ENCODE results near the gene SRRM1. TPM values are rescaled to one million over a fixed set of nuclear protein-coding genes. Genes with fewer than 3 reads are reported as not detected.

Gene SRRM1
- total RNA-seq, 1 experiment from 2014 or later = 228 TPM

DNA sequence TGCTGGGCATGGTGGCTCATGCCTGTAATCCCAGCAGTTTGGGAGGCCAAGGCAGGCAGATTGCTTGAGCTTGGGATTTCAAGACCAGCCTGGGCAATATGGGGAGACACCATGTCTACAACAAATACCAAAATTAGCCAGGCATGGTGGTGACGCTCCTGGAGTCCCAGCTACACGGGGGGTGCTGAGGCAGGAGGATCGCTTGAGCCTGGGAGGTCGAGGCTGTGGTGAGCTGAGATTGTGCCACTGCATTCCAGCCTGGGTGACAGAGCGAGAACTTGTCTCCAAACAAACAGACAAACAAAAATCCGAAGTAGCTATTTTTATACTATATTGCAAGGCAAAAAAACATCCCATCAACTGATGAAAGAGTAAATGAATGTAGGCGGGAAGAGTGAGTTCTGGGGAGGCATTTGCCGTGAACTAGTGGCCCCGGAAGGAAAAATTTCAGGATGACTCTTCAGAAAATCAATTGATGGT lies 46.7 kb upstream of the SRRM1 start (continued):
- TF ChIP-seq GRHL2 (CRISPR knock-in tag; IDR thresholded peaks at IDR 0.05; ENCODE audit: insufficient replicate concordance, severe bottlenecking) = no peak
- TF ChIP-seq, protein P1, sequence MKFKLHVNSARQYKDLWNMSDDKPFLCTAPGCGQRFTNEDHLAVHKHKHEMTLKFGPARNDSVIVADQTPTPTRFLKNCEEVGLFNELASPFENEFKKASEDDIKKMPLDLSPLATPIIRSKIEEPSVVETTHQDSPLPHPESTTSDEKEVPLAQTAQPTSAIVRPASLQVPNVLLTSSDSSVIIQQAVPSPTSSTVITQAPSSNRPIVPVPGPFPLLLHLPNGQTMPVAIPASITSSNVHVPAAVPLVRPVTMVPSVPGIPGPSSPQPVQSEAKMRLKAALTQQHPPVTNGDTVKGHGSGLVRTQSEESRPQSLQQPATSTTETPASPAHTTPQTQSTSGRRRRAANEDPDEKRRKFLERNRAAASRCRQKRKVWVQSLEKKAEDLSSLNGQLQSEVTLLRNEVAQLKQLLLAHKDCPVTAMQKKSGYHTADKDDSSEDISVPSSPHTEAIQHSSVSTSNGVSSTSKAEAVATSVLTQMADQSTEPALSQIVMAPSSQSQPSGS (CRISPR knock-in tag; IDR thresholded peaks at IDR 0.05; ENCODE audit: borderline replicate concordance, low read depth) = no peak

DNA sequence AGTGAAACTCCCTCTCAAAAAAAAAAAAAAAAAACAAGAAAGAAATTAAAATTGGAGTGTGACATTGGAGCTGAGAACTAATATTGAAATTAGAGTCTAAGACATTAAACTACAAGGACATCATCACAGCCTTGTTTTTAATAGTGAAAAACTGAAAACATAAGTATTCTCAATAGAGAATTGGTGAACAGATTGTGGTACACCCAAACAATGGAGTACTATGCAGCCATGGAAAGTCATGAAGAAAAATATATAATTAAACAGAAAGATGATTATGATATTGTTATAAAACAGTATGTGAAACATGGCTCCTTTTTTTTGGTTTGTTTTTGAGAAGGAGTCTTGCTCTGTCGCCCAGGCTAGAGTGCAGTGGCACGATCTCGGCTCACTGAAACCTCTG lies 43.8 kb upstream of the SRRM1 start:
- no peak for DNase-seq (ENCODE audit: low spot score)
- CTCF ChIA-PET = interaction anchor here (0.7 to 0.9 kb wide), 3 partner anchors 9 to 450 kb away, joined by 3 read pairs; no protein-coding TSS in a partner anchor
- H3K36me3 Mint-ChIP-seq = no peaks in the 10 kb centered on the region
- TF ChIP-seq, protein P2, sequence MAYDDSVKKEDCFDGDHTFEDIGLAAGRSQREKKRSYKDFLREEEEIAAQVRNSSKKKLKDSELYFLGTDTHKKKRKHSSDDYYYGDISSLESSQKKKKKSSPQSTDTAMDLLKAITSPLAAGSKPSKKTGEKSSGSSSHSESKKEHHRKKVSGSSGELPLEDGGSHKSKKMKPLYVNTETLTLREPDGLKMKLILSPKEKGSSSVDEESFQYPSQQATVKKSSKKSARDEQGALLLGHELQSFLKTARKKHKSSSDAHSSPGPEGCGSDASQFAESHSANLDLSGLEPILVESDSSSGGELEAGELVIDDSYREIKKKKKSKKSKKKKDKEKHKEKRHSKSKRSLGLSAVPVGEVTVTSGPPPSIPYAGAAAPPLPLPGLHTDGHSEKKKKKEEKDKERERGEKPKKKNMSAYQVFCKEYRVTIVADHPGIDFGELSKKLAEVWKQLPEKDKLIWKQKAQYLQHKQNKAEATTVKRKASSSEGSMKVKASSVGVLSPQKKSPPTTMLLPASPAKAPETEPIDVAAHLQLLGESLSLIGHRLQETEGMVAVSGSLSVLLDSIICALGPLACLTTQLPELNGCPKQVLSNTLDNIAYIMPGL (CRISPR knock-in tag; IDR thresholded peaks at IDR 0.05) = no peak
- TF ChIP-seq GABPB1 (CRISPR knock-in tag; IDR thresholded peaks at IDR 0.05) (no peak), ETV6 (CRISPR knock-in tag; IDR thresholded peaks at IDR 0.05) (no peak), OVOL2 (CRISPR knock-in tag; IDR thresholded peaks at IDR 0.05; ENCODE audit: borderline replicate concordance) (no peak), NR2C2 (CRISPR knock-in tag; IDR thresholded peaks at IDR 0.05) (no peak), ATF1 (CRISPR knock-in tag; IDR thresholded peaks at IDR 0.05) (no peak), NFYB (CRISPR knock-in tag; conservative IDR thresholded peaks at IDR 0.05; ENCODE audit: low read depth) (no peak), ZNF138 (CRISPR knock-in tag; conservative IDR thresholded peaks at IDR 0.05) (no peak), TEAD1 (CRISPR knock-in tag; IDR thresholded peaks at IDR 0.05) (no peak), ZNF317 (CRISPR knock-in tag; IDR thresholded peaks at IDR 0.05; ENCODE audit: borderline replicate concordance, low read depth) (no peak), HMGA2 (CRISPR knock-in tag; IDR thresholded peaks at IDR 0.05) (no peak)
- TF ChIP-seq, protein P3, sequence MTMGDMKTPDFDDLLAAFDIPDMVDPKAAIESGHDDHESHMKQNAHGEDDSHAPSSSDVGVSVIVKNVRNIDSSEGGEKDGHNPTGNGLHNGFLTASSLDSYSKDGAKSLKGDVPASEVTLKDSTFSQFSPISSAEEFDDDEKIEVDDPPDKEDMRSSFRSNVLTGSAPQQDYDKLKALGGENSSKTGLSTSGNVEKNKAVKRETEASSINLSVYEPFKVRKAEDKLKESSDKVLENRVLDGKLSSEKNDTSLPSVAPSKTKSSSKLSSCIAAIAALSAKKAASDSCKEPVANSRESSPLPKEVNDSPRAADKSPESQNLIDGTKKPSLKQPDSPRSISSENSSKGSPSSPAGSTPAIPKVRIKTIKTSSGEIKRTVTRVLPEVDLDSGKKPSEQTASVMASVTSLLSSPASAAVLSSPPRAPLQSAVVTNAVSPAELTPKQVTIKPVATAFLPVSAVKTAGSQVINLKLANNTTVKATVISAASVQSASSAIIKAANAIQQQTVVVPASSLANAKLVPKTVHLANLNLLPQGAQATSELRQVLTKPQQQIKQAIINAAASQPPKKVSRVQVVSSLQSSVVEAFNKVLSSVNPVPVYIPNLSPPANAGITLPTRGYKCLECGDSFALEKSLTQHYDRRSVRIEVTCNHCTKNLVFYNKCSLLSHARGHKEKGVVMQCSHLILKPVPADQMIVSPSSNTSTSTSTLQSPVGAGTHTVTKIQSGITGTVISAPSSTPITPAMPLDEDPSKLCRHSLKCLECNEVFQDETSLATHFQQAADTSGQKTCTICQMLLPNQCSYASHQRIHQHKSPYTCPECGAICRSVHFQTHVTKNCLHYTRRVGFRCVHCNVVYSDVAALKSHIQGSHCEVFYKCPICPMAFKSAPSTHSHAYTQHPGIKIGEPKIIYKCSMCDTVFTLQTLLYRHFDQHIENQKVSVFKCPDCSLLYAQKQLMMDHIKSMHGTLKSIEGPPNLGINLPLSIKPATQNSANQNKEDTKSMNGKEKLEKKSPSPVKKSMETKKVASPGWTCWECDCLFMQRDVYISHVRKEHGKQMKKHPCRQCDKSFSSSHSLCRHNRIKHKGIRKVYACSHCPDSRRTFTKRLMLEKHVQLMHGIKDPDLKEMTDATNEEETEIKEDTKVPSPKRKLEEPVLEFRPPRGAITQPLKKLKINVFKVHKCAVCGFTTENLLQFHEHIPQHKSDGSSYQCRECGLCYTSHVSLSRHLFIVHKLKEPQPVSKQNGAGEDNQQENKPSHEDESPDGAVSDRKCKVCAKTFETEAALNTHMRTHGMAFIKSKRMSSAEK (CRISPR knock-in tag; IDR thresholded peaks at IDR 0.05; ENCODE audit: borderline replicate concordance) = no peak
- TF ChIP-seq, protein P4, sequence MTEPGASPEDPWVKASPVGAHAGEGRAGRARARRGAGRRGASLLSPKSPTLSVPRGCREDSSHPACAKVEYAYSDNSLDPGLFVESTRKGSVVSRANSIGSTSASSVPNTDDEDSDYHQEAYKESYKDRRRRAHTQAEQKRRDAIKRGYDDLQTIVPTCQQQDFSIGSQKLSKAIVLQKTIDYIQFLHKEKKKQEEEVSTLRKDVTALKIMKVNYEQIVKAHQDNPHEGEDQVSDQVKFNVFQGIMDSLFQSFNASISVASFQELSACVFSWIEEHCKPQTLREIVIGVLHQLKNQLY (CRISPR knock-in tag; IDR thresholded peaks at IDR 0.05) = no peak
- TF ChIP-seq, protein P5, sequence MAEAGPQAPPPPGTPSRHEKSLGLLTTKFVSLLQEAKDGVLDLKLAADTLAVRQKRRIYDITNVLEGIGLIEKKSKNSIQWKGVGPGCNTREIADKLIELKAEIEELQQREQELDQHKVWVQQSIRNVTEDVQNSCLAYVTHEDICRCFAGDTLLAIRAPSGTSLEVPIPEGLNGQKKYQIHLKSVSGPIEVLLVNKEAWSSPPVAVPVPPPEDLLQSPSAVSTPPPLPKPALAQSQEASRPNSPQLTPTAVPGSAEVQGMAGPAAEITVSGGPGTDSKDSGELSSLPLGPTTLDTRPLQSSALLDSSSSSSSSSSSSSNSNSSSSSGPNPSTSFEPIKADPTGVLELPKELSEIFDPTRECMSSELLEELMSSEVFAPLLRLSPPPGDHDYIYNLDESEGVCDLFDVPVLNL (CRISPR knock-in tag; IDR thresholded peaks at IDR 0.05; ENCODE audit: borderline replicate concordance, low read depth) = no peak
- TF ChIP-seq, protein P6, sequence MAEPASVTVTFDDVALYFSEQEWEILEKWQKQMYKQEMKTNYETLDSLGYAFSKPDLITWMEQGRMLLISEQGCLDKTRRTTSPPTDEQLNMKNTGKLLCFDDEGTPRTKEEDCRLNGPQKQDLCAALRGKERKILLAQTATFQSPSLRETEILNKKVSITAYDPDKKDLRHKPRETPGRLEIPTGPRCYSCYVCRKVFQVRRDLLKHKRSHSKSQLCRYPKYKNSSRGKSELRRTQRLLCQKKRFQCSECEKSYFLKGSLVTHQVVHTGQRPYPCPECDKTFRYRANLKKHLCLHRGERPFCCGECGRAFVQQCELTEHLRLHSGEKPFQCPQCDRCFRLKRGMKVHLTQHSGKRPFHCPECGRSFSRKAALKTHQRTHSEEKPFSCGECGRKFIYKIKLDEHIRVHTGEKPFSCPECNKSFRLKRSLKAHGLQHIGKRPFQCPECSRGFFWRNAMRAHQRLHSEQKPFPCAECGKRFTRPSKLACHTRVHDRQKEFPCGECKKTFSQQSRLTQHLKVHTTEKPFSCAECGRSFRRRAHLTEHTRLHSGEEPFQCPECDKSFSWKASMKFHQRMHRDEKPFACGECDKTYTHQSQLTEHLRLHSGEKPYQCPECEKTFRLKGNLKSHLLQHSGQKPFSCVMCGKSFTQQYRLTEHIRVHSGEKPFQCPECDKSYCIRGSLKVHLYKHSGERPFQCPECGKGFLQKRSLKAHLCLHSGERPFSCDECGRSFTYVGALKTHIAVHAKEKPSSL (CRISPR knock-in tag; conservative IDR thresholded peaks at IDR 0.05) = no peak
- TF ChIP-seq, protein P7, sequence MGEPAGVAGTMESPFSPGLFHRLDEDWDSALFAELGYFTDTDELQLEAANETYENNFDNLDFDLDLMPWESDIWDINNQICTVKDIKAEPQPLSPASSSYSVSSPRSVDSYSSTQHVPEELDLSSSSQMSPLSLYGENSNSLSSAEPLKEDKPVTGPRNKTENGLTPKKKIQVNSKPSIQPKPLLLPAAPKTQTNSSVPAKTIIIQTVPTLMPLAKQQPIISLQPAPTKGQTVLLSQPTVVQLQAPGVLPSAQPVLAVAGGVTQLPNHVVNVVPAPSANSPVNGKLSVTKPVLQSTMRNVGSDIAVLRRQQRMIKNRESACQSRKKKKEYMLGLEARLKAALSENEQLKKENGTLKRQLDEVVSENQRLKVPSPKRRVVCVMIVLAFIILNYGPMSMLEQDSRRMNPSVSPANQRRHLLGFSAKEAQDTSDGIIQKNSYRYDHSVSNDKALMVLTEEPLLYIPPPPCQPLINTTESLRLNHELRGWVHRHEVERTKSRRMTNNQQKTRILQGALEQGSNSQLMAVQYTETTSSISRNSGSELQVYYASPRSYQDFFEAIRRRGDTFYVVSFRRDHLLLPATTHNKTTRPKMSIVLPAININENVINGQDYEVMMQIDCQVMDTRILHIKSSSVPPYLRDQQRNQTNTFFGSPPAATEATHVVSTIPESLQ (CRISPR knock-in tag; IDR thresholded peaks at IDR 0.05) = no peak
- TF ChIP-seq, protein P8, sequence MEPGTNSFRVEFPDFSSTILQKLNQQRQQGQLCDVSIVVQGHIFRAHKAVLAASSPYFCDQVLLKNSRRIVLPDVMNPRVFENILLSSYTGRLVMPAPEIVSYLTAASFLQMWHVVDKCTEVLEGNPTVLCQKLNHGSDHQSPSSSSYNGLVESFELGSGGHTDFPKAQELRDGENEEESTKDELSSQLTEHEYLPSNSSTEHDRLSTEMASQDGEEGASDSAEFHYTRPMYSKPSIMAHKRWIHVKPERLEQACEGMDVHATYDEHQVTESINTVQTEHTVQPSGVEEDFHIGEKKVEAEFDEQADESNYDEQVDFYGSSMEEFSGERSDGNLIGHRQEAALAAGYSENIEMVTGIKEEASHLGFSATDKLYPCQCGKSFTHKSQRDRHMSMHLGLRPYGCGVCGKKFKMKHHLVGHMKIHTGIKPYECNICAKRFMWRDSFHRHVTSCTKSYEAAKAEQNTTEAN (CRISPR knock-in tag; IDR thresholded peaks at IDR 0.05) = no peak
- no peaks in the 10 kb centered on the region for H3K4me1 Mint-ChIP-seq
- H3K9me3 Mint-ChIP-seq = no peaks in the 10 kb centered on the region
- no peaks in the 10 kb centered on the region; the same call in 1 of the 2 replicates for H3K27me3 Mint-ChIP-seq (ENCODE audit: low read depth)
- H3K4me3 Mint-ChIP-seq = no peak overlapping the region
- H3K27ac Mint-ChIP-seq = no peak overlapping the region
- no peak for ATAC-seq
- POLR2A ChIA-PET = no interaction called here

Data from WTC11 (cell line).